Right kidney (tissue), 1 donor: Measurements from ENCODE around the gene DLL4.
"Not testable (repeated sequence)": the region's sequence is repeated elsewhere in the genome, so short reads cannot be mapped to it uniquely, and the experiment has no call there.

Source experiments
- DNase-seq: peaks from one replicate; pipeline ENCODE4 v3.0.0-alpha.2; 2016

Gene DLL4

DNA sequence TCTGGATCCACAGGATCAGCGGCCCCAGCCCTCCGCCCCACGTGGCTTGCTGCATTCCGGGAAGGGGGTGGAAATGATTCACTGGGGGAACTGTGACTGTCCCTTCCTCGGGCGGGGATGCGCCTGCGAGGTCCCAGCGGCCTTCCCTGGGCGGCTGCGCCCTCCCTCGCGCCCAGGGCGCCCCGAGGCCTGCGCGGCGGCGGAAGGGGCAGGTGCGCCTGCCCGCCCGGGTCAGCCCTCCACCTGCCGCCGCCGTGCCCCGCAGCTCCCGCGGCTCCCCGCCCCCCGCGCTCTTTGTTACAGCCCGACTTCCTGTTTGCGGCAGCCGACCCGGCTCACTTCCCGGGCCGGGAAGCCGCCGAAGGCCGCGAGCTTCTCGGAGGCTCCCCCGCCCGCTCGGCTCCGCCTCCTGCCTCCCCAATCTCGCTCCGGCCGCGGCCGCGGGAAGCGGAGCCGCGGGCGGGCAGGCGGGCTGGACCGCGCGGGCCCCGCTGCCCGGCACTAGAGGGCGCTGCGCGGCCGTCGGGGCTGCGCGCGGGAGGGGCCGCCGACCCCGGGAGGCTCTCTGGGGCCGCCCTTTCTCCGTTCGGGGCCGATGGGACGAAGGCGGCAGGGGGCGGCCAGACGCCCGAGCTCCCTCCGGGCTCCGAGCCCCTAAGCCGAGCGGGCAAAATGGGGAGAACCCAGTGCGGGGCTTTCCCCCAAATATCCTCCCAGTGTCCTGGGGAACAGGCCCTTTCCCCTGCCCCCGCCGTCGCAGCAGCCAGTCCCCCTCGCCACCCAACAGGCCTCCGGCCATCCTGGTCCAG, 12.6 kb downstream of the DLL4 start:
- peak; percentile 86 for DNase-seq

DNA sequence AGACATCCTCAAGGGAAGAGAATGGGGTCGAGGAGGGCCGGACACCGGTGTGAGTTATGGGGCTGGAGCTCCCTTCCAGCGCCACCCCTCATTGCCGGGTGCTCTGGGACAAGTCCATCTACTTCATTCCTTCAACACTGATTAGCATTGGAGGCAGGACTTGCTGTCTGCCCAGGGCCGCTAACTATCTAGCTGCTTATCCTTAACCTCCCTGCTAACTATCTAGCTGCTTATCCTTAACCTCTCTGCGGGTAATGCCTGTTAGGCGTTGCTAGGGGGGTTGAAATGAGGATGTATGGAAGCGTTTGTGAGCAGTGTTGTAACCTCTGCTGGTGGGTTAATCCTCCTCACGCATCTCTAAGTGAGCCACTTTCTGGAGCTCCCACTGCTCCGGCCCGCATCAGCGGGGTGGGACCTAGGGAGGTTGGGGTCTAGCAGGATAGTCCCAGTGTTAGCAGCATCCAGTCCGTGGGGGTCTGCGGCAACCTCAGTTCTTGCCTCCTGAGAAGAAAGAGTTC, 13.3 kb downstream of the DLL4 start:
- DNase-seq, result no peak

DNA sequence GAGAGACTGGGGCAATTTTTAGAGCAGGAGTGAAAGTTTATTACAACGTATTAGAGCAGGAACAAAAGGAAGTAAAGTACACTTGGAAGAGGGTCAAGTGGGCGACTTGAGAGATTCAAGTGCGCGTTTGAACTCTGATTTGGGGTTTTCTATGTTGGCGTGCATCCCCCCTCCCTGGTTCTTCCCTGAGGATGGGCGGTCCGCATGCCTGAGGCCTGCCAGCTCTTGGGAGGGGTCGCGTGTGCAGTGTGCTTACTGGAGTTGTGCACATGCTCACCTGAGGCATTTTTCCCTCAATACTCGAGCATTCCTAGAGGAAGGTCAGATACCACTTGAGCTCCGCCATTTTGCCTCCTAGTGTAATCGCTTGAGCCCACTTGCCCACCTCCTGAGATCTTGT, 13.7 kb downstream of the DLL4 start:
- DNase-seq, result no peak

DNA sequence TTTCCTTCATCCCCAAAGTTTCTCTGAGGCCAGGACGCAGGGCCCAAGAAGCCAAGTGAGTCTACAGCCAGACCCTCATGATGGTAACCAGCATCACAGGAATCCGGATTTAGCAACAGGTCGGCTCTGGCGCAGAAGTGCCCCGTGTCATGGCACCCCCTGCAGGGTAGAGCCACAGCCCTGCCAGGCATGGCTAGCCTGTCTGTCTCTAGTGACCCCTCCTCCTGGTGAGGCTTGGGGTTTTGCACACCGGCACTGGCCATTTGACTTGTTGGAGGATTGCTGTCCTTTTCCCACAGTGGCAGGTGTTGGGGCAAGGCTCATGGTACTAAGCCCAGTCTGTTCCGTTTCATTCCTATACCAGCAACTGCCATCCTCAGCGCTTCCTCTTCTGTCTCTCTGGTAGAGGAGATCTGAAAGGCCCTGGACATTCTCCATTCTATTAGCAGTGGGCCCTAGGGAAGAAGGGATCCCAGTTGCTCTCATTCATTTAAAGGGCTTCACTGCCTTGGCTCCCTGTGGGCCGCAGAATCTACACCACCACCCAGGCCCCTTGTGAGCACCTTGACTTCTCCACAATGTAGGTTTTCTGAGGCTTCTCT, 14.7 kb downstream of the DLL4 start:
- no peak for DNase-seq

DNA sequence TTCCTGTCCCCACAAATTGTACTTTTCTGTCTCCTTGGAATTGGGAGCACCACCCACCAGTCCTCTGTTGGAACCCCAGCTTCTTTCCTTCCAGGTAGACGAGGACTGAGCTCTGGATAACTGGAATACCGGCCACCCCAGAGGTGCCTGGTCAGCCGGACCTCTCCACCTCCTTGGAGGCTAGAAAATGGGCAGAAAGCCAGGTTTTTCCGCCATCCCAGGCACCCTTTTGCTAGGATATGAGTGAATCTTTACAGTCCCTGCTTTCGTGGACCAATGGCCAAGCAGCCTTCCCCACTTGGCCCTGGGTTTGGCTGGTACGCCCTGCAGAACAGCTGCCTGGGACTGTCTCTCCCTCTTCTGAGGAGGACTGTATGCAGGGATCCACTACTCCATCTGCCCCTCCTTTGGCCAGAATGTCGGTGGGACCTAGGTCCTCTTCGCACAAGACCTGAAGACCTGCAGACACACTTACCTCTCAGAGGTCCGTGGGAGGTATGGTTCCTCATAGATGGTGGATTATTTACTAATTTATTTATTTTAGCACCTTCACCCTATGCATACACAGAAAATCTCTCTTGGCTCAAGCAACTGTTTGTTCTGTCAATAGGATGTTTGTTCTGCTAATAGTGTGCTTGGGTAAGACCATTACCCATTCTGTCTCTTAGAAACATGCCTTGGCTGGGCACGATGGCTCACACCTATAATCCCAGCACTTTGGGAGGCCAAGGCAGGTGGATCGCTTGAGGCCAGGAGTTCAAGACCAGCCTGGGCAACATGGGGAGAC, 15.6 kb downstream of the DLL4 start:
- DNase-seq, result no peak

DNA sequence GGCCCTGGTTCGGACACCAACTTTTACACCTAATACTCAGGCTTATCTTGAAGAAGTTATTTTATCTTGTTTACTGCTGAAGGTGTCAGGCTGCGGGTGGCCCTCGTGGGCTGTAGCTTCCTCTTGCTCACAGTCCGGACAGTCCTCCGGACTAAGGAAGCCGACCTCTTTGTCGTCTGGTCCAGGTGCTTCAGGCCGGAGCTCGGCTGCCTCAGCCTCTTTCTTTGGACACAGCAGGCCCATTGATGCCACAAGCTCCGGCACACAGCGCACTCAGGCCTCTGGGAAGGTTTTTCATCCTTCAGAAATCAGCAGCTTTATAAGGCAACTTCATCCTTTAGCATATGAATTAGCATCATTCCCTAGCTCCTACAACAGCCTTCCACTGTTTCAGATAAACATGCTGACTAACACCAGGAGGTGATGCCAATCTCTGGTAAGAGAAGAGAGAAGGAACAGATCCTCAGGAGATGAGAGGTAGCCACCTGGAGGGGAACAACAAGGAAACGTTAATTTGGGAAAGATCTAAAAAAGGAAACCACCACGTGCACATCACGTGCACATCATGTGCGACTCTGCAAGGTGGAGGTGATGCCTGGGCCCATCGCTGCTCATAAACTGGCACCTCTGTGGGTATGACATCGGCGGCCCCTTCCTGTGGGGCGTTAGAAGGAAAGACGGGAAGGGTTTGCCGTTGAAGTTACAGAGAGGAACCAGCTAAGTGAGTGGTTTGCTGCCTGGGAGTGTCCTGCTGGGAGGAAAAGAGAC, 19.8 kb downstream of the DLL4 start:
- DNase-seq, result no peak

DNA sequence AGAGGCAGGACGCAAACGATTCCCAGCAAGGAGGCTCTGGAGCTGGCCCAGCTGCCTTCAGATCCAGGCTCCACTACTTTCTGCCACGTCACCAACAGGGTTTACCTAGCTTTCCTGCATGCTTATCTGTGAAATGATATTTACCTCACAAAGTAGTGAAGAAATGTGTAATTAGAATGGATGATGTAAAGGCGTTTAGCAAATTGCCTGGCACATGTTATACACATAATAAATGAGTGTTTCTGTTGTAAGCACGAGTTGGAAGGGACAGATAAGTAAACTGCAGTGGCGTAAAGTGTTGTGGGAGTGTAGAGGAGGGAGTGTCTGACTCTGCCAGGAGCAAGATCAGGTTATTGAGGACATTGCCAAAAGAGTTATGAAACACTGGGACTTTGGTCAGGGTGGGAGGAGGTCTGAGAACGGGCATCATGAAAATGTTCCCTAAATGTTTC, 20.6 kb downstream of the DLL4 start:
- no peak for DNase-seq

DNA sequence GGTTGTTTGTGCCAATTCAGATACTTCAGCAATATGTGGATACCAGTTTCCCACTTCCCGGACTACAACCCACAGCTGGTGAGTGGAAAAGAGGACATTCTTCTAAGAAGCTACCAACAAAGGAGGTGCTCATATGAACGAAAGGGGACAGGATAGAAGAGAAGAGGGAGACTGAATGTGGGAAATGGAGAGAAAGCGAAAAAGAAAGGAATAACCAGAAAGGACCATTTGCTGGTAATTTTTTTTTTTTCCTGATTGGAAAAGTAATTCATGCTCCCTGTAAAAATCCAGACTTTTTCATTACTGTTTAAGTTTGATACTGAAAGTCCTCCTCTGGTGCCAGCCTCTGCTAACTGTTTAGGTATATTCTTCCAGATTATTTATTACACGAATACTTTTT, 22.6 kb downstream of the DLL4 start:
- no peak for DNase-seq

DNA sequence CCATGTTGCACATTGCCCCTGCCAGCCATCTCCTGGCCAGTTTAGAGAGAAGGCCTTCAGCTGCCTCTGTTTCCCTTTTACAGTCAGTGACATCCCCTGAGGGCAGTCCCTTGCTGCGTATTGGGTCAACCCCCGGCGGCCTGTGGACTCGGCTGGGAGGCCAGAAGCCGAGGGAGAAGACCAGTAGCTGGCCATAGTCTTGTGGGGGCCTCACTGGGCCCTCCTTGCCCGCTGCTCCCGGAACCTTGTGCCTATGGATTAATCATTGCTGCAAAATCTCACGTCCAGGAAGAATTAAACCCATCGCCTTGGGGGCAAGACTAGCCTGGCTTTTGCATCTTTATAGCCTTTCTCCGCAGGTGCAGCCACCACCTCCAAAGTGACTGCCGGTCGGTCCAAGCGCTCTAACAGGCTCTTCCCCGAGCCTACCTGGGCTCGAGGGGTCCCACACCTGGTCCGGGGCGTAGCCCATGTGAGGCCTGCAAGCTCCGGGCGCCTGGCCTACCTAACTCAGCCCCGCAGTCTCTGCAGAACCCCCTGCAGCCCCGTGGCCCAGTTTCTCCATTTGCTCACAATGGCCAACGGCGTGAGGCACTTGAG, 23.3 kb downstream of the DLL4 start:
- DNase-seq, result no peak

DNA sequence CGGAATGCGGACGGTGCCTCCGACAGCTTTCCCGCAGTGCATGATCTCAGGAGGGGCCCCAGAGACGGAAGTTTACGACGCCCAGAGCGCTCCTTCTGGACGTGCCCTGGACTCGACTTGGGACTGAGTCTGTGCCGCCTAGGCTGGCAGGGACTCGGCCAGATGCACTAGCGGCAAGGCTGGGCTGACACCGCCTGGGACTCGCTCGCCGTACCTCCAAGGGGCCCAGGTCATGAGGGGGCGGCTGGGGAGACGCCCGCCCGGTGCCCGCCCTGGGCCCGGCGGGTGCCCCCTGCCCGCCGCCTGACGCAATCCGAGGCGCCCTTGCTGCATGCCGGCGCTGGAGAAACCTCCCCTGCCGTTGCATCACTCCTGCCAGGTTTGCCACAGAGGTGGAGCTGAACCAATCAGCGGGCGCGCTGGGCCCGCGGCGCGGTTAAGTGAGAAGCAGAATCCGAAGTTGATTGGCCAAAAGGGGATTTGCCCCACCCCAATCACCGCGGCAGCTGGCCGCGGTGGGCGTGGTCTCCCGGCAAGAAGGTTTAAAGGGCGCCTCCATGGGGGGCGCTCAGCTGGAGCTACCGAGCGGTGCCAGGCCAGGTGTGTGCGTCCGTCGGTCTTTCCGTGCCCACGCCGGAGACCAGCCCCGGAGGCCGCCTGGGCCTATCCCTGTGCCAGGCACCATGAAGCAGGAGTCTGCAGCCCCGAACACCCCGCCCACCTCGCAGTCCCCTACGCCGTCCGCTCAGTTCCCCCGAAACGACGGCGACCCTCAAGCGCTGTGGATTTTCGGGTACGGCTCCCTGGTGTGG, 24.0 kb downstream of the DLL4 start, which contains the start of gene CHAC1:
TSS of gene CHAC1 (plus strand) at position 571 of the 812 bp plus-strand sequence. CDS start at position 684, 113 bp downstream.
- DNase-seq, result peak; percentile 90

DNA sequence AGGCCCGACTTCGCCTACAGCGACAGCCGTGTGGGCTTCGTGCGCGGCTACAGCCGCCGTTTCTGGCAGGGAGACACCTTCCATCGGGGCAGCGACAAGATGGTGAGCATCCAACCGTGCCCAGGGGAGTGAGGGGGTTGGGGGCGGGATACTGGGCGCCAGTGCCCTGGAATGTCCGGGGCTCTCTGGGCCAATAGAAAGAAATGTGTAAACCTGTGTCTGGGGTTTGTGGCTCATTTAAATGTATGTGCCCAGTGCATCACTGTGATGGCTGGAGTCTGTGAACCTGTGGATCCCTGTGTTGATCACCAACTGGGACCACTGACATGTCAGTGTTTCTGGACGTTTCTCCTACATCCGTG, 24.6 kb downstream of the DLL4 start:
- no peak for DNase-seq

DNA sequence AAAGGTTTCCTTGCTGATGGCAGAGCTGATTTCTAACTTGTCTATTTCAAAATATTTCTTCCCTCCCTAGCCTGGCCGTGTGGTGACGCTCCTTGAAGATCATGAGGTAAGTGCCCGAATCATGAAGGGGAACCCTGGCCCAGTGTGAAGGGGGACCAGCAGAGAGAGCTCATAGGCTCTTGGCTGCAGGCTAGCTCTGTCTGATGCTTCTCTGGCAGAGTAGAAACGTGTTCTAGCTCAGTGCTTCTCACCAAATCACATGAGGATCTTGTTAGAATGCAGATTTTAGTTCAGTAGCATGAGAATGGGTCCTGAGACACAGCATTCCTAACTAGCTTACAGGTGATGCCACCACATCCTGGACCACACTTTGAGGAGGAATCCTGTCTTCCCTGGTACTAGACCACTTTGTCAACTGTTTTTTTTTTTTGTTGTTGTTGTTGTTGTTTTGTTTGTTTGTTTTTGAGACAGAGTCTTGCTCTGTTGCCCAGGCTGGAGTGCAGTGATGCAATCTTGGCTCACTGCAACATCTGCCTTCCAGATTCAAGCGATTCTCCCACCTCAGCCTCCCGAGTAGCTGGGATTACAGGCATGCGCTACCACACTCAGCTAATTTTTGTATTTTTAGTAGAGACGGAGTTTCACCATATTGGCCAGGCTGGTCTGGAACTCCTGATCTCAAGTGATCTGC, 25.2 kb downstream of the DLL4 start:
- DNase-seq, result not testable (repeated sequence)

DNA sequence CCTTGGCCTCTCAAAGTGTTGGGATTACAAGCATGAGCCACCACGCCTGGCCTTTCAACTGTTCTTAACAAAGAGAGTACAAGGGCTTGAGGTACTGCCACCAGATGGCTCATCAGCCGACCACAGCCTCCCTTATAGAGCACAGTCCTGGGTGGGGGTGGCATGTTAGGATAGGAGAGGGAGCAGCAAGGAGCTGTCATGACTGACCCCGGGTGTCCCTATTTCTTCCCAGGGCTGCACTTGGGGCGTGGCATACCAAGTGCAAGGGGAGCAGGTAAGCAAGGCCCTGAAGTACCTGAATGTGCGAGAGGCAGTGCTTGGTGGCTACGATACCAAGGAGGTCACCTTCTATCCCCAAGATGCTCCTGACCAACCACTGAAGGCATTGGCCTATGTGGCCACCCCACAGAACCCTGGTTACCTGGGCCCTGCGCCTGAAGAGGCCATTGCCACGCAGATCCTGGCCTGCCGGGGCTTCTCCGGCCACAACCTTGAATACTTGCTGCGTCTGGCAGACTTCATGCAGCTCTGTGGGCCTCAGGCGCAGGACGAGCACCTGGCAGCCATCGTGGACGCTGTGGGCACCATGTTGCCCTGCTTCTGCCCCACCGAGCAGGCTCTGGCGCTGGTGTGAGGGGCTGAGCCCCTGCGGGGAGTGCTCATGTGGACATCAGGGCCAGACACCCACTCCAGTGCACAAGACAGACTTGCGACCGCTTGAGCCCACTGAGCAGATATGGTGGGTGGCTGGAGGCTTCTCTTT, 26.2 kb downstream of the DLL4 start:
- no peak for DNase-seq

DNA sequence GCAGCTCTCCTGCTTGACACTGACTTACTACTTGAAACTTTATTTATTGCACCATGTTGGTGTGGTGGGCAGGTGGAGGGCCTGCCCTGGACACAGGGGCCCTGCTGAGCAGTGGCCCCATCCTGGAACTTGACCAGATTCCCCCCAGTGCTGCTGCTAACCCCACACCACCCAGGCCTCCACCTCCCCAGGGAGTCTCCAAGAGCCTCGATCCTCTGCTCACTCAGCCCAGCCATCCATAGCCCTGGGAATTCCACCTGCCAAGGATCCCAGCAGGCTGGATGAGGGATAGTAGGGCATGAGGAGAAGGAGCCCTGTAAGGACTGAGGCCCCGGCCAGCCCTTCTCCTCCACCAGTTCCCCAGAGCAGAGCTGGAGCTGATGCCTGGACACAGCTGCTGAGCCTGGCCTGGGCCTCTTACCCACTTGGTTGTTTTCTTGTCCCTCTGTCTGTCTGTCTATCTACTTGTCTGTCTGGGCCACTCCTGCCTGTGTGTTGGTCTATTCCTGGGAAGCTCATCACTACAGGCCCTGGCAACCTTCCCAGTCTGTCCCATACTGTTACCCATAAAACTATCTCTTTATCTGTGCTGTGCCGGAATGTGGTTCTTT, 26.9 kb downstream of the DLL4 start:
- no peak for DNase-seq

DNA sequence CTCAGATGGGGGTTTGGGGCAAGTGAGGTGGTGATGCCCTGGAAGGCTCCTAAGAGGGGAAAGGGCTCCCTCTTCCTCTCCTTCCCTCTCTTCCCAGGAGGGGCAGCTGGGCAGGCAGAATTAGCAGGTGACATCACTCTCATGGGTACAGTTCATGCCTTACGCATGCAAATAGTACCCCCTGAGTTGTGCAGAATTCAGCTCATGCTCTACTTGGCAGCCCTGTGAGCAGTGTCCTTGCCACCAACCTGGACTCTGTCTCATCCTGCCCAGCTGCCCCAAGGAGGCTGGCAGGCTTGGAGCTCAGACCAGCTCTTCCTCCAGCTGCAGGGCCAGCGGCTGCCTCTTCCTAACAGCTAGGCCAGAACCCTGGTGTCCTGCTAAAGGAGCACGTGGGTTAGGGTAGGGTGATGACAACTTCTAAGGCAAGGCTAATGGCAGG, 27.4 kb downstream of the DLL4 start:
- no peak for DNase-seq

DNA sequence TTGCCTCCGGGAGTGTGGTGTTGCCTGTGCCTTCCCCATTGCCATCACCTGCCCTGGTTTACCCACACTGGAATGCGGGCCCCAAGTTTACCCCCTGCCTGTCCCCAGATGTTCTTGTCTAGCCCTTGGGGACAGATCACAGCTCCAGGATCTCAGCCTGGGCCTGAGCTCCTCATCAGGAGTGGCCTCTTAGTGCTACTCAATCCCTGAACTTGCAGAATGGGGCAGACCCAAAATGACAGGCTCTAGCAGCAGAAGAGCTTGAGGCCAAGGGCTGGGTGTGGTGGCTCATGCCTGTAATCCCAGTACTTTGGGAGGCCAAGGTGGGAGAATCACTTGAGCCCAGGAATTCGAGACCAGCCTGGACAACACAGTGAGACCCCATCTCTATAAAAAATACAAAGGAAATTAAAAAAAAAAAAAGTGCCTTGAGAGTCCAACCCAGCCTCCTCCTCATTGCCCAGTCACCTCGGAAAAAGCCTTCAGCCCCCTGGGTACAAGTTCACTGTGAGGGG, 28.0 kb downstream of the DLL4 start:
- DNase-seq, result no peak

DNA sequence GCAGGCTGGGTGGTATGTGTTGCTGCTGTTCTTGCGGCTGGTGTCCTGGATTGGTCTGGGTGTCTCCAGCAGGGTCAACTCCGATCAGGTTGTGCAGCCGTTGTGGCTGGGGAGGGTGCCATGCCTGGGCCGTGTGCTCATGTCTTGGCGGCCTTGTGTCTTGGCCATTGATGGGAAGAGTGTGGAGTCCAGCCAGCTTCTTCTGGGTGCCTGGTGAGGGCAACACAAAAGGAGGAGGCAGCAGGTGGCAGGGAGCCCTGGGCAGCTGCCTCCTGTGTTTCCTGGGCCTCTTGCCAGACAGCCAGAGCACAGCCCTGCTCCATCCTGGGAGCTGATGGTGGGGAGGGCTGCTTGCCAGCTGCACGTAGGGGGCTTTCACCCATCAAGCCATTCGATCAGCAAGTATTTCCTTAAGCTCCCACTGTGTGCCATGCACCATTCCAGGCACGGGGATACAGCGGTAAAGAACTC, 28.5 kb downstream of the DLL4 start:
- DNase-seq, result no peak

DNA sequence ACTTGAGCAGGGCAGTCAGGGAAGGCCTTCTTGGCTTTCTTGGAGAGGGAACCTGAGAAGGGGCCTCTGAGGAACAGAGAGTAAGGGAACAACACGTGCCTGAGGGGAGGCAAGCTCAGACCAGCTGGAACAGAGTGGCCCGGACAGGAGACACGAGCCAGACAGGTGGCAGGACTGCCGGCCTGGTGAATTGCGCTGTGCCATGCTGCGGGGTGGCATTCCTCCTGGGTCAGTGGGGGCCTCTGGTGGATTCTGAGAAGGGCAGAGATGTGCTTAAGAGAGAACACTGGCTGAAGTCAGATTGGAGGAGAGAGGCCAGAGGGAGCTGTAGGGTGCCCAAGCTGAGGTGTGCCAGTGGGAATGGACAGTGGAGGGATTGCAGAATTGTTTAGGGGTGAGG, 29.0 kb downstream of the DLL4 start:
- no peak for DNase-seq

DNA sequence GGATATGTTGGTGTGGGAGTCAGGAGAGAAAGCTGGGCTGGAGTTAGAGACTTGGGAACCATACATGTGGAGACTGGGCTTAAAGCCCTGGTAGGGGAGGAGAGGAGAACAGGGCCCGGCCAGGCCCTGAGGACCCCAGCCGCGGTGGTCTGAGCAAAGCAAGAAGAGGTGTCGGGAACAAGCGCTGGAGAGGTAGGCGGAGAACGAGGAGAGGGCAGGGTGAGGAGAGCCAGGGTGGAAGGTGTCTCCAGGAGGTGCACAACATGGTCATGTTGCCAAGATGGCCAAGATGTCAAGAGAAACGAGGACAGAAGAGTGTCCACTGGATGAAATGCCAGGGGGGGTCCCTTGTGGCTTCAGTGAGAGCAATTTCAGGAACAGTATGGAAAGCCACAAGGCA, 29.6 kb downstream of the DLL4 start:
- no peak for DNase-seq
